Measurements from ENCODE around the gene CFLAR.

CFLAR gene

GRCh38 chr2:201116115-201116958, at the start of gene CFLAR:
Gene CFLAR, plus strand, starts transcription at chr2:201116164. Its CDS starts 13,702 bp downstream, at chr2:201129866.
- DNase-seq, result peak; percentile 78

- no peak for DNase-seq
Measured at GRCh38 chr2:201070948-201071478, 45.0 kb upstream of the CFLAR start.

- DNase-seq, result peak; percentile 89
Measured at GRCh38 chr2:201071479-201072200, 44.3 kb upstream of the CFLAR start, which contains the start of the genes HYCC2 and NDUFB3. Gene HYCC2, minus strand, starts transcription at chr2:201071671. Its CDS starts 47,662 bp downstream, at chr2:201024009. Gene NDUFB3, plus strand, starts transcription at chr2:201072001. Its CDS starts 6,882 bp downstream, at chr2:201078883.

GRCh38 chr2:201072201-201072530, 43.8 kb upstream of the CFLAR start:
- DNase-seq, result no peak

- DNase-seq, result no peak
Measured at GRCh38 chr2:201073071-201073470, 42.9 kb upstream of the CFLAR start.

GRCh38 chr2:201074996-201075395, 41.0 kb upstream of the CFLAR start:
- DNase-seq, result no peak

- DNase-seq, result no peak
Measured at GRCh38 chr2:201084863-201085262, 31.1 kb upstream of the CFLAR start.

GRCh38 chr2:201090574-201090973, 25.4 kb upstream of the CFLAR start:
- no peak for DNase-seq

GRCh38 chr2:201093573-201093972, 22.4 kb upstream of the CFLAR start:
- DNase-seq, result no peak

GRCh38 chr2:201100497-201100896, 15.5 kb upstream of the CFLAR start:
- DNase-seq, result no peak

- DNase-seq, result no peak
Measured at GRCh38 chr2:201105759-201106158, 10.2 kb upstream of the CFLAR start.

- DNase-seq, result no peak
Measured at GRCh38 chr2:201107624-201108023, 8.3 kb upstream of the CFLAR start.

- no peak for DNase-seq
Measured at GRCh38 chr2:201108341-201108740, 7.6 kb upstream of the CFLAR start.

- DNase-seq, result no peak
Measured at GRCh38 chr2:201109186-201109585, 6.8 kb upstream of the CFLAR start.

GRCh38 chr2:201110615-201111014, 5.3 kb upstream of the CFLAR start:
- DNase-seq, result no peak

GRCh38 chr2:201111096-201111495, 4.9 kb upstream of the CFLAR start:
- no peak for DNase-seq

GRCh38 chr2:201114350-201114749, 1.6 kb upstream of the CFLAR start:
- no peak for DNase-seq

- DNase-seq, result no peak
Measured at GRCh38 chr2:201114846-201115245, 1.1 kb upstream of the CFLAR start.

- DNase-seq, result no peak
Measured at GRCh38 chr2:201116959-201117734, 1.2 kb downstream of the CFLAR start.

GRCh38 chr2:201117735-201118094, 1.8 kb downstream of the CFLAR start:
- DNase-seq, result peak; percentile 54

- DNase-seq, result peak; percentile 86
Measured at GRCh38 chr2:201118121-201118960, 2.4 kb downstream of the CFLAR start.
